ENCODE data around the gene PSMD9. TPM values are rescaled to one million over a fixed set of nuclear protein-coding genes. Genes with fewer than 3 reads are reported as not detected.

The PSMD9 gene
- total RNA-seq, 2 experiments from 2014 or later, result 50.8 to 57.9 TPM

- ATAC-seq (ENCODE audit: low read depth) (peak; percentile 37), DNase-seq (no peak)
- Mint-ChIP-seq H3K4me1 (peaks cover 11% of the 10 kb centered on the region), H3K27ac (no peak overlapping the region), H3K27me3 (no peaks in the 10 kb centered on the region), H3K36me3 (peaks cover 3% of the 10 kb centered on the region), H3K9me3 (no peaks in the 10 kb centered on the region), H3K4me3 (no peak overlapping the region)
- POLR2A ChIA-PET, result no interaction called here
Observed at GRCh38 chr12:121939186-121939585, 50.6 kb downstream of the PSMD9 start.

GRCh38 chr12:121939992-121940766, 51.6 kb downstream of the PSMD9 start:
- H3K9me3 Mint-ChIP-seq, result no peaks in the 10 kb centered on the region
- H3K27ac Mint-ChIP-seq, result no peak overlapping the region
- H3K36me3 Mint-ChIP-seq, result peaks cover 3% of the 10 kb centered on the region
- H3K27me3 Mint-ChIP-seq, result no peaks in the 10 kb centered on the region
- no peak for ATAC-seq (ENCODE audit: low read depth)
- POLR2A ChIA-PET, result no interaction called here
- no peak for DNase-seq
- no peak overlapping the region for H3K4me3 Mint-ChIP-seq
- H3K4me1 Mint-ChIP-seq, result peaks cover 11% of the 10 kb centered on the region

DNA sequence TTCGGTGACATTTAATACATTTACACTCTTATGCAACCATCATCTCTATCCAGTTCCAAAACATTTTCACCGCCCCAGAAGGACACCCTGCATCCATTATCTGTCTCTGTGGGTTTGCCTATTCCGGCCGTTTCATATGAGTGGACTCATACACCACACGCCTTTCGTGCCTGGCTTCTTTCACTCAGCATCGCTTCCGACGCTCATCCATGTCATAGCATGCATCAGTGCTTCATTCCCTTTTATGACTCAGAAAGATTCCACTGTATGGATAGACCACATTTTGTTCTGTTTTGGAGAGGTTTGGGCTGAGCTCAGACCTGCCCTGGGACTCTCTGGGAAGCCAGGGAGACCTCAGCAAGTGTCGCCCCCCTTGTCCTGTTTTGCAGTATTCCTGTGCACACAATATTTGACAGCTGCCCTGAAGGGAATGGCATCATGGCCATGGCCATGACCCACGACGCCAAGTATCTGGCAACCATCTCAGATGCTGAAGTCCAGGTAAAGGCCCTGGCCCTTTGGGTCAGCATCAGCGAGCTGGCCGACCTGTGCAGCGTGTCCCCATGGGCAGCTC, 53.6 kb downstream of the PSMD9 start:
- no peaks in the 10 kb centered on the region for H3K27me3 Mint-ChIP-seq
- POLR2A ChIA-PET, result interaction anchor here (0.6 kb wide), 1 partner anchor 10 kb away, joined by 3 read pairs; no protein-coding TSS in a partner anchor
- peaks cover 11% of the 10 kb centered on the region for H3K4me1 Mint-ChIP-seq
- H3K36me3 Mint-ChIP-seq, result peaks cover 3% of the 10 kb centered on the region
- H3K9me3 Mint-ChIP-seq, result no peaks in the 10 kb centered on the region
- H3K27ac Mint-ChIP-seq, result no peak overlapping the region
- no peak overlapping the region for H3K4me3 Mint-ChIP-seq
- ATAC-seq (ENCODE audit: low read depth) (no peak), DNase-seq (no peak)

DNA sequence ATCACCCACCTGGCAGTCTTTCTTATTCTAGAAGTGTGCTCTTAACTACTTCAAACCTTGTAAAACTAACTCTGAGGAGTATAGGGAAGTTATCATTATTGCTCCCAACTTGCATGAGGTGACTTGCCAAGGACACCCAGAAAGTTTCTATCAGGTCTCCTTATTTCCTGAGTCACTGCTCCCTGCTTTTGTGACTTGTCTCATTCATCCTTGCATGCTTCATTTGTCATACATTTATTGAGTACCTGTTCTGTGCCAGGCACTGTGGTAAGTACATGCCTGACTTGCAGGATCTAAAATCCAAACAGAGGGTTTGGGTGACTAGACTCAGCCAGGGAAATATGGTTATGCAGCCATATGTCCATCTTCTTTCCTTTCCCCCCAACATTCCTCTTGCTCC, 55.3 kb downstream of the PSMD9 start:
- Mint-ChIP-seq H3K4me3 (no peak overlapping the region), H3K27ac (no peak overlapping the region), H3K4me1 (peaks cover 5% of the 10 kb centered on the region), H3K9me3 (no peaks in the 10 kb centered on the region), H3K27me3 (no peaks in the 10 kb centered on the region), H3K36me3 (peaks cover 2% of the 10 kb centered on the region)
- ATAC-seq (ENCODE audit: low read depth), result no peak
- no peak for DNase-seq
- POLR2A ChIA-PET, result no interaction called here

- no peak overlapping the region for H3K27ac Mint-ChIP-seq
Observed at GRCh38 chr12:121946313-121947025, 57.9 kb downstream of the PSMD9 start.

DNA sequence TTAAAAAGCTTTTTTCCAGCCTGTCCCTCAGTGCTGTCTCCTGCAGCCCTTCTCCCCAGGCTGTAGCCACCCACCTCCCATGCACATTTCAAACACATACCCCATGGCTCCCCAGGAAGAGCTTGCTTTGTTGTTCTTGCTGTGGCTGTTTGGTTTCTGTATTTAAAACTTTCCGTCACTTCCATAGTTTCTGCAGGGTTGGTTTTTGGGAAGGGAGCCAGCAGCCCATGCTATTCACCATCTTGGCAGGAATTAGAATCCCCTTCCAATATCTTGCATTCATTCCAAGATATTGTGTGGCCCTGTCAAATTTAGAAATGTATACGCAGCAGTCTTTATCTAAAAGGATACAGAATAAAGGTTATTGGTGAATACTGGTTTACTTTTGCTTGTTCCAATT, 59.4 kb downstream of the PSMD9 start:
- Mint-ChIP-seq H3K4me1 (no peaks in the 10 kb centered on the region), H3K9me3 (no peaks in the 10 kb centered on the region), H3K36me3 (no peaks in the 10 kb centered on the region), H3K27me3 (no peaks in the 10 kb centered on the region), H3K27ac (no peak overlapping the region), H3K4me3 (no peak overlapping the region)
- no peak for ATAC-seq (ENCODE audit: low read depth)
- POLR2A ChIA-PET, result no interaction called here
- DNase-seq, result no peak

More at GRCh38 chr12:121946313-121947025, 57.9 kb downstream of the PSMD9 start:
- no peak overlapping the region for H3K4me3 Mint-ChIP-seq
- no peaks in the 10 kb centered on the region for H3K4me1 Mint-ChIP-seq
- H3K27me3 Mint-ChIP-seq, result no peaks in the 10 kb centered on the region
- DNase-seq (no peak), ATAC-seq (ENCODE audit: low read depth) (no peak)
- no peaks in the 10 kb centered on the region for H3K9me3 Mint-ChIP-seq
- no peaks in the 10 kb centered on the region for H3K36me3 Mint-ChIP-seq
- POLR2A ChIA-PET, result no interaction called here

DNA sequence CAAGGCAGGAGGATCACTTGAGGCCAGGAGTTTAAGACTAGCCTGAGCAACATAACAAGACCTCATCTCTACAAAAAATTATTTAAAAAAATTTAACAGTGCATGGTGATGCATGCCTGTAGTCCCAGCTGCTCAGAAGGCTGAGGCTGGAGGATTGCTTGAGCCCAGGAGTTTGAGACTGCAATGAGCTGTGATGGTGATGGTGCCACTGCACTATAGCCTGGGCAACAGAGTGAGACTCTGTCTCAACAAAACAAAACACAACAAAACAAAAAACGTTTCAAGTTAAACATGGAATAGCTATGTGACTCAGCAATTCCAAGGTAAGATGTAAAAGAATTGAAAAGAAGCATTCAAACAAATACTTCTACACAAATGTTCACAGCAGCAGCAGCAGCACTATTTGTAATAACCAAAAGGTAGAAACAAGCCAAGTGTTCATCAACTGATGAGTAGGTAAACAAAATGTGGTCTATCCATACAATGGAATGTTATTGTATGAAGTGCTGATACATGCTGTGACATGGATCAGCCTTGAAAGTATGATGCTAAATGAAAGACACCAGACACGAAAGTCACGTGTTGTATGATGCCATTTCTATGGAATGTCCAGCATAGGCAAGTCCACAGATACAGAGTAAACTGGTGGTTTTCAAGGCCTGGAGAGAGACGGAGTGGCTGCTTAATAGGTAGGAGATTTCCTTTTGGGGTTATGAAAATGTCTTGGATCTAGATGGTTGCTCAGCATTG, 61.2 kb downstream of the PSMD9 start:
- Mint-ChIP-seq H3K9me3 (no peaks in the 10 kb centered on the region), H3K27me3 (no peaks in the 10 kb centered on the region), H3K4me1 (no peaks in the 10 kb centered on the region), H3K27ac (no peak overlapping the region), H3K4me3 (no peak overlapping the region), H3K36me3 (no peaks in the 10 kb centered on the region)
- ATAC-seq (ENCODE audit: low read depth), result no peak
- POLR2A ChIA-PET, result no interaction called here
- DNase-seq, result no peak

DNA sequence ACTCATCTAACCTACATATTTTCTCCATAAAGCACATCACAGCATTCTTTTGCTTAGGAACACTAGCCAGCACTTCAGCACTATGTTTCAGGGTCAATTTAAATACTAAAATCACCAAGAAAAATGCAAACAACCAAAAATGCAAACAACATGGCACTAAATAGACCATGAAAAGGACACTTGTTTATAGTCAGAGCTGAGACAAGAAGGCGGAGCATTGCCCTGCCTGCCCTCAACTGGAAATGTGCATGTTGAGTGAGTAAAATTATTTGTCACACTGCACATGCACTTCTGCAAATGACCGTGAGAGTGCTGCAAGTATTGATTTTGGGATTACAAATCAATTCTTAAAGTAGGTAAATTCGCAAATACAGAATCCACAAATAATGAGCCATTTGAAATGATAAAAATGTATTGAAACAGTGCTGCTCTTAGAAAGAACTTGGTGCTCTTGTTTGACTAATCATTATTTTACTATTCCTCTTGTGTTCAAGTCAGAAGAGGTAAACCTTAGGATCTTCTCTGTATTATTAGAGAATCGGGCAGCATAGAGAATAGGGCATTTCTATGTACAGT, 64.6 kb downstream of the PSMD9 start:
- ATAC-seq (ENCODE audit: low read depth) (no peak), DNase-seq (no peak)
- H3K27me3 Mint-ChIP-seq, result no peaks in the 10 kb centered on the region
- POLR2A ChIA-PET, result no interaction called here
- no peaks in the 10 kb centered on the region for H3K4me1 Mint-ChIP-seq
- H3K36me3 Mint-ChIP-seq, result no peaks in the 10 kb centered on the region
- H3K9me3 Mint-ChIP-seq, result no peaks in the 10 kb centered on the region
- H3K27ac Mint-ChIP-seq, result no peak overlapping the region
- no peak overlapping the region for H3K4me3 Mint-ChIP-seq

DNA sequence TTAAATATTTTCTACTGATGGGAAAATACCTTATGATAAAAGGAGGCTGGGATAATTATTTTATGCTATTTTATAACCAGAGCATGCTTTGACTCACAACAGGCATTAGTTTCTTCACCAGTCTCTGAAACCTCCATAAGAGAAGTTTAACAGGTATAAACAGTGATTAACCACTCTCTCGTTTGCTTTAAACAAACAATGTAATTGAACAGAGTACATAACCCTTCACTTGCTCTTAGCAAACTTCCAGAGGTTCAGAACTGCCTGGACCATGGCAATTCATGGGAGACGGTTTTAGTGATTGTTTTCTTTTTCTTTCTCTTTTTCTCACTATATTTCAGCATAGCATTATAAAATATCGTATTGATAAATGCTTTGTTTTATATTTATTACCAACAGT, 65.1 kb downstream of the PSMD9 start:
- ATAC-seq (ENCODE audit: low read depth), result no peak
- no peaks in the 10 kb centered on the region for H3K27me3 Mint-ChIP-seq
- H3K36me3 Mint-ChIP-seq, result no peaks in the 10 kb centered on the region
- no peaks in the 10 kb centered on the region for H3K9me3 Mint-ChIP-seq
- H3K4me3 Mint-ChIP-seq, result no peak overlapping the region
- POLR2A ChIA-PET, result no interaction called here
- no peaks in the 10 kb centered on the region for H3K4me1 Mint-ChIP-seq
- no peak for DNase-seq
- H3K27ac Mint-ChIP-seq, result no peak overlapping the region

DNA sequence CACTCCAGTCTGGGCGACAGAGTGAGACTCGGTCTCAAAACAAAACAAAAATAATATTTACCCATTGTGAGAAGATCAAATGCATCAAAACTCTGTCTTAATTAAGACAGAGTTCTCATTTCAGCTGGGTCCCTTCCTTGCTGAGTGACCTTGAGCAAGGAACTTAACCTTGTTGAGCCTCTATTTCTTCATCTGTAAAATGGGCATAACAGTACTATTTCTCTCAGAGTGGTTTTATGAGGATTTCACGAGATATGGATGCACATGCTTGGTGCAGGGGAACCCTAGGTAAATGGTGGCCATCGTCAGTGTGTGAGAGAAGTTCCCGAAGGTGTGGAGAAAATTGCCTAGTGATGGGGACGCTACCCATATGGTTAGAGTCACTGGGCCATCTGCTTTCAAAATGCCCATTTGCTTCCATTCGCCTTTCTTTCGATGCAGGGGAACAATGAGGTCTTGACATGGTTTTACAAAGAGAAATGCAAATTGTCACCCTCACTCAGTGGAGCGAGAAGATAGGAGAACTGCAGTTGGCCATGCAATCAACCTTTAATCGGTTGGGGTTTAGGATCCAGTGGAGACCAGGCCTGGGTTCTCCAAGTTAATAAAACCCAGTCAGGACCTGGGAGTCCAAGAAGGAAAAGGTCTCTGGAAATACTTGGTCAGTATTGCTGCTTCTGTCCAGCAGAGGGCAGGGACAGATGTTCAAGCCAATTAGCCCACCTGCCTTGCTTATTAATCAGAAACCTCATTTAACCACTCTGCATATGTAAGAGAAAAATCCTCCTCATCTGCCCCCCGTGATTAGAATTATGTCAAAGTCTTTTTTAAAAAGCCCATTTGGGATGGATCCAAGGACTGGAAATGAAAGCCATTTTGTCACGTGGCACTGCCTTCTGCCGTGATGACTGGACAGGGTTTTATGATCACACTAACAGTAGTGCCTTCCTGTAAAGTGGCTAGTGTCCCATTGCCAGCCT, 67.0 kb downstream of the PSMD9 start:
- Mint-ChIP-seq H3K4me1 (no peaks in the 10 kb centered on the region), H3K27me3 (no peaks in the 10 kb centered on the region), H3K4me3 (no peak overlapping the region), H3K36me3 (no peaks in the 10 kb centered on the region), H3K9me3 (no peaks in the 10 kb centered on the region), H3K27ac (no peak overlapping the region)
- ATAC-seq (ENCODE audit: low read depth) (no peak), DNase-seq (no peak)
- POLR2A ChIA-PET, result no interaction called here

- H3K27me3 Mint-ChIP-seq, result peaks cover 2% of the 10 kb centered on the region
- POLR2A ChIA-PET, result interaction anchor here (0.6 kb wide), 1 partner anchor 99 kb away, joined by 3 read pairs; no protein-coding TSS in a partner anchor
- no peak overlapping the region for H3K4me3 Mint-ChIP-seq
- no peaks in the 10 kb centered on the region for H3K36me3 Mint-ChIP-seq
- no peak overlapping the region for H3K27ac Mint-ChIP-seq
- no peaks in the 10 kb centered on the region for H3K4me1 Mint-ChIP-seq
- no peaks in the 10 kb centered on the region for H3K9me3 Mint-ChIP-seq
- ATAC-seq (ENCODE audit: low read depth), result no peak
- no peak for DNase-seq
Observed at GRCh38 chr12:121957861-121958515, 69.4 kb downstream of the PSMD9 start.

Measured in activated naive CD8-positive, alpha-beta T cell treated with anti-CD3 and anti-CD28 coated beads, Interleukin-2, amount 10 ng/mL, durations not matched to agents 7 days and 5 days (primary cell).